Fibroblast of lung (primary cell): ENCODE measurements around the gene AEBP2. TPM values are rescaled to one million over a fixed set of nuclear protein-coding genes. Genes with fewer than 3 reads are reported as not detected.
"Not testable (repeated sequence)": the region's sequence is repeated elsewhere in the genome, so short reads cannot be mapped to it uniquely, and the experiment has no call there.

Experiments
- DNase-seq, 2 donors: peaks; one replicate each; pipeline versions ENCODE4 v3.0.0 to v3.0.0-alpha.2; 2010; ENCODE audit warnings: low read depth in 2 of 2
- H2AFZ ChIP-seq: 2 replicates; pipeline ENCODE4 v1.5.1; 2012; ENCODE audit warnings: low read length, control low read depth, inconsistent platforms
- H3K27ac ChIP-seq: 2 replicates; pipeline ENCODE4 v1.5.1; 2011; ENCODE audit warnings: low read length, control low read depth; ENCODE audit not compliant: insufficient read depth
- H3K27me3 ChIP-seq: 2 replicates; pipeline ENCODE4 v1.5.1; 2011; ENCODE audit warnings: mild to moderate bottlenecking, low read length; ENCODE audit not compliant: control insufficient read depth, insufficient read depth
- H3K36me3 ChIP-seq: 2 replicates; pipeline ENCODE4 v1.5.1; 2011; ENCODE audit warnings: low read length; ENCODE audit not compliant: control insufficient read depth, insufficient read depth
- H3K4me1 ChIP-seq: 2 replicates; pipeline ENCODE4 v1.5.1; 2011; ENCODE audit warnings: low read length; ENCODE audit not compliant: control insufficient read depth, insufficient read depth; ENCODE audit errors: extremely low read depth
- H3K4me2 ChIP-seq: 2 replicates; pipeline ENCODE4 v1.5.1; 2011; ENCODE audit warnings: low read length, control low read depth; ENCODE audit not compliant: insufficient read depth; ENCODE audit errors: extremely low read depth
- H3K4me3 ChIP-seq, 4 experiments: fragments of 200-600 bp in 1 of 4; sonication (generic) in 1 of 4; replicated peaks in 1 of 4; 2 replicates each; pipeline ENCODE4 v1.5.1; 2011 to 2016; ENCODE audit warnings: low read length in 4 of 4, low read depth in 3 of 4, mild to moderate bottlenecking in 3 of 4, control low read depth in 2 of 4, inconsistent platforms in 1 of 4, mixed read lengths in 1 of 4; ENCODE audit not compliant: insufficient read depth in 1 of 4; ENCODE audit errors: control extremely low read depth in 1 of 4
- H3K79me2 ChIP-seq: 2 replicates; pipeline ENCODE4 v1.5.1; 2012; ENCODE audit warnings: mild to moderate bottlenecking, low read length, inconsistent platforms; ENCODE audit not compliant: control insufficient read depth, insufficient read depth
- H3K9ac ChIP-seq: 2 replicates; pipeline ENCODE4 v1.5.1; 2011; ENCODE audit warnings: mild to moderate bottlenecking, low read length, control low read depth; ENCODE audit not compliant: insufficient read depth
- H3K9me3 ChIP-seq: 2 replicates; pipeline ENCODE4 v1.5.1; 2012; ENCODE audit warnings: low read depth, low read length; ENCODE audit not compliant: control insufficient read depth, insufficient read depth
- H4K20me1 ChIP-seq: 2 replicates; pipeline ENCODE4 v1.5.1; 2011; ENCODE audit warnings: low read length; ENCODE audit not compliant: control insufficient read depth, insufficient read depth; ENCODE audit errors: extremely low read depth
- CTCF ChIP-seq, 2 donors: IDR thresholded peaks in 1 of 2; conservative IDR thresholded peaks in 1 of 2; 1 replicate in 1 of 2; 2 replicates in 1 of 2; pipeline ENCODE4 v1.5.1; 2011 to 2012; ENCODE audit warnings: low read length in 2 of 2, control low read depth in 1 of 2, inconsistent platforms in 1 of 2, low read depth in 1 of 2, mild to moderate bottlenecking in 1 of 2
- EZH2 ChIP-seq: IDR thresholded peaks from 2 replicates; pipeline ENCODE4 v1.5.1; 2012; ENCODE audit warnings: low read length, control low read depth, mild to moderate bottlenecking; ENCODE audit errors: missing control alignments
- polyA plus RNA-seq, 2 donors: library from polyadenylated mRNA; depleted of rRNA in 1 of 2; stranded (reverse) in 1 of 2; unstranded in 1 of 2; fragments of >200 nt; gene quantifications; 2 replicates each; pipeline ENCODE4 v1.2.1, GENCODE V29; 2011 to 2012; ENCODE audit warnings: missing spikeins in 1 of 2
- total RNA-seq: library from RNA; depleted of rRNA; stranded (reverse); fragments of >200 nt; gene quantifications from 2 replicates; pipeline ENCODE4 v1.2.1, GENCODE V29; 2014

The AEBP2 gene
- total and polyA plus RNA-seq, 2 donors (not counting 1 experiment from before 2014, with no cell fraction given), result 15.6 to 23.9 TPM

GRCh38 chr12:19394385-19394784, 44.9 kb upstream of the AEBP2 start:
- no peaks in the 10 kb centered on the region for H3K27me3 ChIP-seq
- no peaks in the 10 kb centered on the region for H3K79me2 ChIP-seq
- no peak overlapping the region for H3K9ac ChIP-seq
- no peak overlapping the region for H3K4me3 ChIP-seq
- DNase-seq, result no peak
- H3K9me3 ChIP-seq, result no peaks in the 10 kb centered on the region
- H3K4me2 ChIP-seq, result no peak overlapping the region
- H3K36me3 ChIP-seq, result no peaks in the 10 kb centered on the region
- no peaks in the 10 kb centered on the region for H3K4me1 ChIP-seq
- no peak overlapping the region for H3K27ac ChIP-seq
- TF ChIP-seq EZH2 (no peak), CTCF (conservative IDR thresholded peaks at IDR 0.05 in 1 of 2, IDR thresholded peaks at IDR 0.05 in 1 of 2; ENCODE audit: low read depth in 1 of 2, low read length in 2 of 2) (no peak)
- no peak overlapping the region for H2AFZ ChIP-seq
- no peaks in the 10 kb centered on the region for H4K20me1 ChIP-seq

- Histone ChIP-seq H3K27ac (no peak overlapping the region), H4K20me1 (no peaks in the 10 kb centered on the region), H3K4me1 (no peaks in the 10 kb centered on the region), H3K9me3 (no peaks in the 10 kb centered on the region), H3K79me2 (no peaks in the 10 kb centered on the region), H3K9ac (no peak overlapping the region), H3K4me3 (no peak overlapping the region), H3K4me2 (no peak overlapping the region), H2AFZ (no peak overlapping the region), H3K36me3 (no peaks in the 10 kb centered on the region), H3K27me3 (no peaks in the 10 kb centered on the region)
- peak in 1 of 2 donors; percentile 15 for DNase-seq
- TF ChIP-seq EZH2, result no peak
- no peak for TF ChIP-seq CTCF (conservative IDR thresholded peaks at IDR 0.05 in 1 of 2, IDR thresholded peaks at IDR 0.05 in 1 of 2; ENCODE audit: low read depth in 1 of 2, low read length in 2 of 2)
Observed at GRCh38 chr12:19397534-19397933, 41.8 kb upstream of the AEBP2 start.

- DNase-seq, result peak in 1 of 2 donors; percentile 56
- no peak overlapping the region for H2AFZ ChIP-seq
- TF ChIP-seq CTCF (conservative IDR thresholded peaks at IDR 0.05 in 1 of 2, IDR thresholded peaks at IDR 0.05 in 1 of 2; ENCODE audit: low read depth in 1 of 2, low read length in 2 of 2) (no peak), EZH2 (no peak)
- H3K4me1 ChIP-seq, result no peaks in the 10 kb centered on the region
- H4K20me1 ChIP-seq, result no peaks in the 10 kb centered on the region
- H3K4me2 ChIP-seq, result no peak overlapping the region
- H3K9ac ChIP-seq, result no peak overlapping the region
- H3K27me3 ChIP-seq, result no peaks in the 10 kb centered on the region
- no peaks in the 10 kb centered on the region for H3K36me3 ChIP-seq
- H3K27ac ChIP-seq, result no peak overlapping the region
- no peak overlapping the region for H3K4me3 ChIP-seq
- no peaks in the 10 kb centered on the region for H3K79me2 ChIP-seq
- no peaks in the 10 kb centered on the region for H3K9me3 ChIP-seq
Observed at GRCh38 chr12:19398376-19399363, 40.6 kb upstream of the AEBP2 start.

GRCh38 chr12:19400649-19401285, 38.5 kb upstream of the AEBP2 start:
- H3K27ac ChIP-seq, H3K36me3 ChIP-seq, H3K9me3 ChIP-seq, H3K4me2 ChIP-seq, H3K4me1 ChIP-seq, DNase-seq, H3K4me3 ChIP-seq, H3K27me3 ChIP-seq, H2AFZ ChIP-seq, H3K9ac ChIP-seq, H4K20me1 ChIP-seq, H3K79me2 ChIP-seq: not testable (repeated sequence)
